IMR-90 (cell line): ENCODE measurements around the gene BRIP1. TPM values are rescaled to one million over a fixed set of nuclear protein-coding genes. Genes with fewer than 3 reads are reported as not detected.

ENCODE experiments used
- ATAC-seq: fragments of 200-7000 bp; cut with Tn5 transposase; 2 replicates; pipeline ENCODE4 v1.9.1; 2020; ENCODE audit warnings: low read depth, mild to moderate bottlenecking, moderate library complexity
- BruUV-seq: library from RNA; stranded (reverse); fragments of 400-500 nt; replicated peaks from 2 replicates; lab custom pipeline; 2021; lab: Mats Ljungman, UMichigan
- CTCF ChIA-PET: fragments of 300-600 bp; formaldehyde crosslinking; extraction: SDS; loops from one replicate; lab custom pipeline; 2021; ENCODE audit warnings: antibody characterized with exemption; lab: Yijun Ruan, JAX
- POLR2A ChIA-PET: fragments of 300-600 bp; sonication (Branson Sonifier 250); formaldehyde crosslinking; loops from one replicate; lab custom pipeline; 2022; ENCODE audit warnings: antibody characterized with exemption; ENCODE audit not compliant: unreplicated experiment; lab: Charles Lee
- DNase-seq: peaks from one replicate; pipeline ENCODE4 v3.0.0; 2013
- H2AFZ ChIP-seq: replicated peaks from 2 replicates; pipeline ENCODE3; 2013; ENCODE audit warnings: low read length, mild to moderate bottlenecking; ENCODE audit not compliant: poor library complexity
- H2AK5ac ChIP-seq: 2 replicates; pipeline ENCODE4 v1.6.1; 2013; ENCODE audit warnings: low read depth, low read length, inconsistent platforms
- H2AK9ac ChIP-seq: replicated peaks from 2 replicates; pipeline ENCODE3; 2013; ENCODE audit warnings: mild to moderate bottlenecking, low read depth, low read length, moderate library complexity; ENCODE audit not compliant: poor library complexity
- H2BK120ac ChIP-seq: 2 replicates; pipeline ENCODE4 v1.6.1; 2013; ENCODE audit warnings: low read depth, low read length, inconsistent platforms
- H2BK15ac ChIP-seq: 3 replicates; pipeline ENCODE4 v1.6.1; 2013; ENCODE audit warnings: low read depth, low read length, inconsistent platforms
- H2BK20ac ChIP-seq: 2 replicates; pipeline ENCODE4 v1.6.1; 2013; ENCODE audit warnings: low read depth, mild to moderate bottlenecking, inconsistent platforms, low read length, moderate library complexity
- H2BK5ac ChIP-seq: 2 replicates; pipeline ENCODE4 v1.6.1; 2013; ENCODE audit warnings: mild to moderate bottlenecking, low read depth, low read length, inconsistent platforms; ENCODE audit not compliant: poor library complexity, severe bottlenecking
- H3K14ac ChIP-seq: replicated peaks from 2 replicates; pipeline ENCODE4 v1.6.1; 2013; ENCODE audit warnings: low read depth, low read length, inconsistent platforms
- H3K18ac ChIP-seq: 2 replicates; pipeline ENCODE4 v1.6.1; 2013; ENCODE audit warnings: low read depth, low read length, control low read depth
- H3K23ac ChIP-seq: 2 replicates; pipeline ENCODE4 v1.6.1; 2013; ENCODE audit warnings: low read depth, low read length, inconsistent platforms
- H3K27ac ChIP-seq: 2 replicates; pipeline ENCODE4 v1.5.1; 2013; ENCODE audit warnings: mild to moderate bottlenecking, control low read depth, low read length; ENCODE audit not compliant: insufficient read depth
- H3K27me3 ChIP-seq: 2 replicates; pipeline ENCODE4 v1.6.1; 2013; ENCODE audit warnings: low read length; ENCODE audit not compliant: control insufficient read depth, insufficient read depth
- H3K36me3 ChIP-seq: 2 replicates; pipeline ENCODE4 v1.6.1; 2013; ENCODE audit warnings: low read length, mixed read lengths; ENCODE audit not compliant: control insufficient read depth, insufficient read depth
- H3K4ac ChIP-seq: 2 replicates; pipeline ENCODE4 v1.6.1; 2013; ENCODE audit warnings: low read depth, low read length, inconsistent platforms
- H3K4me1 ChIP-seq: 2 replicates; pipeline ENCODE4 v1.6.1; 2013; ENCODE audit warnings: low read length, mixed read lengths; ENCODE audit not compliant: control insufficient read depth, insufficient read depth
- H3K4me2 ChIP-seq: 2 replicates; pipeline ENCODE4 v1.6.1; 2013; ENCODE audit warnings: low read depth, mild to moderate bottlenecking, control low read depth, low read length, moderate library complexity
- H3K4me3 ChIP-seq: 2 replicates; pipeline ENCODE4 v1.5.1; 2013; ENCODE audit warnings: low read depth, mild to moderate bottlenecking, control low read depth, low read length, moderate library complexity; ENCODE audit not compliant: insufficient read depth
- H3K56ac ChIP-seq: 2 replicates; pipeline ENCODE4 v1.6.1; 2013; ENCODE audit warnings: low read length, inconsistent platforms; ENCODE audit not compliant: insufficient read depth; ENCODE audit errors: extremely low read depth
- H3K79me1 ChIP-seq, 2 experiments: 2 replicates each; pipeline ENCODE4 v1.6.1; 2013; ENCODE audit warnings: low read length in 2 of 2, inconsistent platforms in 1 of 2, low read depth in 1 of 2
- H3K9ac ChIP-seq: 2 replicates; pipeline ENCODE4 v1.6.1; 2013; ENCODE audit warnings: low read depth, low read length, control low read depth
- H3K9me1 ChIP-seq: 2 replicates; pipeline ENCODE4 v1.6.1; 2013; ENCODE audit warnings: low read length, inconsistent platforms; ENCODE audit not compliant: insufficient read depth
- H3K9me3 ChIP-seq: 2 replicates; pipeline ENCODE4 v1.6.1; 2013; ENCODE audit warnings: low read length; ENCODE audit not compliant: control insufficient read depth, insufficient read depth
- H4K20me1 ChIP-seq: 2 replicates; pipeline ENCODE4 v1.6.1; 2013; ENCODE audit warnings: low read length, inconsistent platforms; ENCODE audit not compliant: insufficient read depth
- H4K5ac ChIP-seq: 2 replicates; pipeline ENCODE4 v1.6.1; 2013; ENCODE audit warnings: mild to moderate bottlenecking, low read depth, low read length, control low read depth
- H4K8ac ChIP-seq, 2 experiments: 2 replicates each; pipeline ENCODE4 v1.6.1; 2013; ENCODE audit warnings: low read depth in 2 of 2, low read length in 2 of 2, control low read depth in 1 of 2, inconsistent platforms in 1 of 2
- H4K91ac ChIP-seq: 2 replicates; pipeline ENCODE4 v1.6.1; 2013; ENCODE audit warnings: low read depth, low read length, inconsistent platforms; ENCODE audit not compliant: insufficient read depth
- BHLHE40 ChIP-seq: fragments of 150-350 bp; IDR thresholded peaks from 2 replicates; pipeline ENCODE4 v1.6.1; 2016; ENCODE audit warnings: mild to moderate bottlenecking, low read depth, low read length
- MAFK ChIP-seq: IDR thresholded peaks from 2 replicates; pipeline ENCODE4 v1.6.1; 2012; ENCODE audit warnings: low read depth, low read length, improper control_type of control experiment
- MXI1 ChIP-seq: IDR thresholded peaks from 2 replicates; pipeline ENCODE4 v1.6.1; 2012; ENCODE audit warnings: low read depth, mild to moderate bottlenecking, low read length, moderate library complexity, borderline replicate concordance
- RCOR1 ChIP-seq: IDR thresholded peaks from 2 replicates; pipeline ENCODE4 v1.6.1; 2012; ENCODE audit warnings: mild to moderate bottlenecking, low read length, improper control_type of control experiment; ENCODE audit not compliant: insufficient replicate concordance
- WGBS, 2 experiments: methylation state at CpG; one replicate each; pipeline versions ENCODE4 v1.1.5 to v1.1.7; 2013; ENCODE audit warnings: missing lambda C conversion rate in 2 of 2; ENCODE audit not compliant: insufficient read length in 1 of 2; ENCODE audit errors: extremely low coverage in 2 of 2; 5-methylcytosine and 5-hydroxymethylcytosine counted together
- dilution Hi-C: fragments of 300-500 bp; cut with HindIII; formaldehyde crosslinking; loops from one replicate; pipeline ENCODE4 v1.14.3; 2018; ENCODE audit warnings: low sequenced_read_pairs; ENCODE audit not compliant: unreplicated experiment
- in situ Hi-C: fragments of 300-500 bp; cut with MboI; formaldehyde crosslinking; loops from 3 replicates; pipeline ENCODE4 v1.14.3; 2019; ENCODE audit warnings: low sequenced_read_pairs, inconsistent platforms, mixed read lengths
- intact Hi-C: fragments of 100-400 bp; cut with micrococcal nuclease; formaldehyde crosslinking; loops from 2 replicates; pipeline ENCODE4 v1.10.0; 2022
- polyA plus RNA-seq, 3 experiments: library from polyadenylated mRNA; depleted of rRNA; stranded (reverse); fragments of >200 nt; gene quantifications; 2 replicates each; pipeline ENCODE4 v1.2.3, GENCODE V29; 2012; ENCODE audit warnings: low replicate concordance in 1 of 3
- total RNA-seq: library from RNA; depleted of rRNA; stranded (reverse); fragments of >200 nt; gene quantifications from 2 replicates; pipeline ENCODE4 v1.2.3, GENCODE V29; 2012
- TF ChIP-seq, protein P1 (sequence below): fragments of 150-350 bp; IDR thresholded peaks from 2 replicates; pipeline ENCODE4 v1.6.1; 2016; ENCODE audit warnings: low read depth, mild to moderate bottlenecking, low read length, moderate library complexity, borderline replicate concordance
- TF ChIP-seq, protein P2 (sequence below): conservative IDR thresholded peaks from 2 replicates; pipeline ENCODE4 v1.5.1; 2012; ENCODE audit warnings: mild to moderate bottlenecking, low read depth, low read length, improper control_type of control experiment

BRIP1 gene
- total and polyA plus RNA-seq, 2 of the 4 experiments (the other 2 are of a cell fraction): 6.1 to 19.7 TPM

DNA sequence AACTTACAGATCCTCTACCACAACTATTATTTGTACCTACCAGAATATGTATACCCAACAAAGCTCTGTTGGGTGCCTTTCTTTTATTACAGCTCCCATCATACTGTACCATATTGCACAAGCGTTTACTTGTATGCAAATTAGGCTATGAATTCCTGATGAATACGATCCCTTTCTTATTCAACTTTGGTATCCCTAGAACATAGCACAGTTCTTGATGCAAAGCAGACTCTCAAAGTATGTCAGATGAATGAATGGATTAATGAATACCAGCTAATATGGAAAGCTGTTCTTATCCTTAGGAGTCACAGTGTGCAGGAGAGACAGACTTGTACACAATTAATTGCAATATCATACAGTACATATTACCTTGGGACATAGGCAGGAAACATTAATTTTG lies 192.6 kb downstream of the BRIP1 start:
- intact Hi-C loops: no loop called here
- CTCF ChIA-PET: no interaction called here
- no peak overlapping the region for H2BK5ac ChIP-seq

More for the DNA sequence above, 192.6 kb downstream of the BRIP1 start:
- Histone ChIP-seq H3K27ac (no peak overlapping the region), H3K9me1 (no peaks in the 10 kb centered on the region), H2BK120ac (no peak overlapping the region), H3K36me3 (no peaks in the 10 kb centered on the region), H3K18ac (no peak overlapping the region), H3K14ac (no peak overlapping the region), H4K20me1 (no peaks in the 10 kb centered on the region), H3K4me3 (no peak overlapping the region), H4K5ac (no peak overlapping the region), H3K23ac (no peak overlapping the region), H3K56ac (no peak overlapping the region), H3K27me3 (no peaks in the 10 kb centered on the region), H2AK9ac (no peak overlapping the region), H3K4me1 (no peaks in the 10 kb centered on the region), H3K9ac (no peak overlapping the region), H3K4ac (no peak overlapping the region), H3K79me1 (no peaks in the 10 kb centered on the region), H2AK5ac (no peak overlapping the region), H3K9me3 (no peaks in the 10 kb centered on the region), H2BK20ac (no peak overlapping the region), H4K91ac (no peak overlapping the region), H4K8ac (no peak overlapping the region), H3K4me2 (no peak overlapping the region), H2AFZ (no peak overlapping the region), H2BK15ac (no peak overlapping the region)
- TF ChIP-seq MAFK: no peak
- no peak for TF ChIP-seq BHLHE40
- TF ChIP-seq RCOR1: no peak
- TF ChIP-seq, protein P1, sequence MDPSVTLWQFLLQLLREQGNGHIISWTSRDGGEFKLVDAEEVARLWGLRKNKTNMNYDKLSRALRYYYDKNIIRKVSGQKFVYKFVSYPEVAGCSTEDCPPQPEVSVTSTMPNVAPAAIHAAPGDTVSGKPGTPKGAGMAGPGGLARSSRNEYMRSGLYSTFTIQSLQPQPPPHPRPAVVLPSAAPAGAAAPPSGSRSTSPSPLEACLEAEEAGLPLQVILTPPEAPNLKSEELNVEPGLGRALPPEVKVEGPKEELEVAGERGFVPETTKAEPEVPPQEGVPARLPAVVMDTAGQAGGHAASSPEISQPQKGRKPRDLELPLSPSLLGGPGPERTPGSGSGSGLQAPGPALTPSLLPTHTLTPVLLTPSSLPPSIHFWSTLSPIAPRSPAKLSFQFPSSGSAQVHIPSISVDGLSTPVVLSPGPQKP: no peak
- no peak for TF ChIP-seq MXI1
- TF ChIP-seq, protein P2, sequence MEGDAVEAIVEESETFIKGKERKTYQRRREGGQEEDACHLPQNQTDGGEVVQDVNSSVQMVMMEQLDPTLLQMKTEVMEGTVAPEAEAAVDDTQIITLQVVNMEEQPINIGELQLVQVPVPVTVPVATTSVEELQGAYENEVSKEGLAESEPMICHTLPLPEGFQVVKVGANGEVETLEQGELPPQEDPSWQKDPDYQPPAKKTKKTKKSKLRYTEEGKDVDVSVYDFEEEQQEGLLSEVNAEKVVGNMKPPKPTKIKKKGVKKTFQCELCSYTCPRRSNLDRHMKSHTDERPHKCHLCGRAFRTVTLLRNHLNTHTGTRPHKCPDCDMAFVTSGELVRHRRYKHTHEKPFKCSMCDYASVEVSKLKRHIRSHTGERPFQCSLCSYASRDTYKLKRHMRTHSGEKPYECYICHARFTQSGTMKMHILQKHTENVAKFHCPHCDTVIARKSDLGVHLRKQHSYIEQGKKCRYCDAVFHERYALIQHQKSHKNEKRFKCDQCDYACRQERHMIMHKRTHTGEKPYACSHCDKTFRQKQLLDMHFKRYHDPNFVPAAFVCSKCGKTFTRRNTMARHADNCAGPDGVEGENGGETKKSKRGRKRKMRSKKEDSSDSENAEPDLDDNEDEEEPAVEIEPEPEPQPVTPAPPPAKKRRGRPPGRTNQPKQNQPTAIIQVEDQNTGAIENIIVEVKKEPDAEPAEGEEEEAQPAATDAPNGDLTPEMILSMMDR: no peak
- dilution Hi-C loops: no loop called here
- no CpG with 5 or more reads among the region's 2 CpGs for WGBS, 2 experiments
- DNase-seq: no peak
- no TSS peak for BruUV-seq
- in situ Hi-C loops: no loop called here
- POLR2A ChIA-PET: no interaction called here
- ATAC-seq: no peak
